Measurements from ENCODE around the gene MTRF1L.

DNA sequence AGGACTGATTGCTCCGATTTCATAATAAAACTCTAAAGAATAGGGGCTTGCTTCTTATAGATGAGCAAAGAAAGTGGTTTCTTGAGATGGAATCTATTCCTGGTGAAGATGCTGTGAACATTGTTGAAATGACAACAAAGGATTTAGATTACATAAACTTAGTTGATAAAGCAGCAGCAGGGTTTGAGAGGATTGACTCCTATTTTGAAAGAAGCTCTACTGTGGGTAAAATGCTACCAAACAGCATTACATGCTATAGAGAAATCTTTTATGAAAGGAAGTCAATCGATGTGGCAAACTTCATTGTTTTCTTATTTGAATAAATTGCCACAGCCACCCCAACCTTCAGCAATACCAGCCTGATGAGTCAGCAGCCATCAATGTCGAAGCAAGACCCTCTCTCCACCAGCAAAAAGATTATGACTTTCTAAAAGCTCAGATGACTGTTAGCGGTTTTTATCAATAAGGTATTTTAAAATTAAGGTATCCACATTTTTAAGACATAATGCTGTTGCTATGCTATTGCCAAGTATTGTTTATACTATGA lies 12.7 kb upstream of the MTRF1L start:
- TF ChIP-seq, protein P1, sequence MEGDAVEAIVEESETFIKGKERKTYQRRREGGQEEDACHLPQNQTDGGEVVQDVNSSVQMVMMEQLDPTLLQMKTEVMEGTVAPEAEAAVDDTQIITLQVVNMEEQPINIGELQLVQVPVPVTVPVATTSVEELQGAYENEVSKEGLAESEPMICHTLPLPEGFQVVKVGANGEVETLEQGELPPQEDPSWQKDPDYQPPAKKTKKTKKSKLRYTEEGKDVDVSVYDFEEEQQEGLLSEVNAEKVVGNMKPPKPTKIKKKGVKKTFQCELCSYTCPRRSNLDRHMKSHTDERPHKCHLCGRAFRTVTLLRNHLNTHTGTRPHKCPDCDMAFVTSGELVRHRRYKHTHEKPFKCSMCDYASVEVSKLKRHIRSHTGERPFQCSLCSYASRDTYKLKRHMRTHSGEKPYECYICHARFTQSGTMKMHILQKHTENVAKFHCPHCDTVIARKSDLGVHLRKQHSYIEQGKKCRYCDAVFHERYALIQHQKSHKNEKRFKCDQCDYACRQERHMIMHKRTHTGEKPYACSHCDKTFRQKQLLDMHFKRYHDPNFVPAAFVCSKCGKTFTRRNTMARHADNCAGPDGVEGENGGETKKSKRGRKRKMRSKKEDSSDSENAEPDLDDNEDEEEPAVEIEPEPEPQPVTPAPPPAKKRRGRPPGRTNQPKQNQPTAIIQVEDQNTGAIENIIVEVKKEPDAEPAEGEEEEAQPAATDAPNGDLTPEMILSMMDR (IDR thresholded peaks at IDR 0.05; ENCODE audit: borderline replicate concordance, extremely low read depth, low read length, poor library complexity, severe bottlenecking) = no peak
- no peak for TF ChIP-seq EZH2 (IDR thresholded peaks at IDR 0.05; ENCODE audit: borderline replicate concordance, low read depth, low read length, severe bottlenecking)

All from DND-41 (cell line).